H1 (cell line): ENCODE data around the gene PUSL1.

ENCODE experiments used
- CEBPB ChIP-seq: IDR thresholded peaks from 2 replicates; pipeline ENCODE4 v1.6.1; 2012; ENCODE audit warnings: low read depth, low read length
- CREB1 ChIP-seq: IDR thresholded peaks from 2 replicates; pipeline ENCODE4 v1.6.1; 2012; ENCODE audit warnings: inconsistent platforms
- EP300 ChIP-seq, 2 experiments: IDR thresholded peaks; 1 replicate in 1 of 2; 2 replicates in 1 of 2; pipeline ENCODE4 v1.6.1; 2011 to 2012; ENCODE audit warnings: low read depth in 2 of 2, low read length in 2 of 2, mild to moderate bottlenecking in 2 of 2, borderline replicate concordance in 1 of 2, inconsistent platforms in 1 of 2, moderate library complexity in 1 of 2
- EZH2 ChIP-seq: fragments of 200-600 bp; sonication (generic); IDR thresholded peaks from 2 replicates; pipeline ENCODE4 v1.7.1; 2012; ENCODE audit warnings: low read depth, mild to moderate bottlenecking, moderate library complexity, low read length, inconsistent platforms; ENCODE audit not compliant: severe bottlenecking
- GTF2F1 ChIP-seq: IDR thresholded peaks from 2 replicates; pipeline ENCODE4 v1.6.1; 2012; ENCODE audit warnings: low read depth, low read length, improper control_type of control experiment, borderline replicate concordance
- JUND ChIP-seq: IDR thresholded peaks from 2 replicates; pipeline ENCODE4 v1.6.1; 2011; ENCODE audit warnings: mild to moderate bottlenecking, improper control_type of control experiment, low read length
- KDM4A ChIP-seq: IDR thresholded peaks from one replicate; pipeline ENCODE4 v1.7.1; 2012; ENCODE audit warnings: low read depth, mild to moderate bottlenecking, moderate library complexity, low read length, inconsistent platforms; ENCODE audit not compliant: severe bottlenecking
- POLR2A ChIP-seq, 2 experiments: IDR thresholded peaks; 1 replicate in 1 of 2; 2 replicates in 1 of 2; pipeline ENCODE4 v1.6.1; 2011; ENCODE audit warnings: low read depth in 2 of 2, low read length in 2 of 2, mild to moderate bottlenecking in 2 of 2; ENCODE audit errors: control extremely low read depth in 1 of 2
- RAD21 ChIP-seq, 2 experiments: IDR thresholded peaks in 1 of 2; conservative IDR thresholded peaks in 1 of 2; 2 replicates each; pipeline ENCODE4 v1.6.1; 2011; ENCODE audit warnings: low read depth in 2 of 2, low read length in 2 of 2, improper control_type of control experiment in 1 of 2, inconsistent platforms in 1 of 2, mild to moderate bottlenecking in 1 of 2, moderate library complexity in 1 of 2
- RNF2 ChIP-seq: fragments of 200-900, 300-1000 bp; sonication (generic); IDR thresholded peaks from 2 replicates; pipeline ENCODE4 v1.7.1; 2016; ENCODE audit warnings: borderline replicate concordance, low read depth, mild to moderate bottlenecking, antibody characterized with exemption, low read length; ENCODE audit not compliant: poor library complexity, severe bottlenecking; ENCODE audit errors: missing control alignments
- TCF12 ChIP-seq: IDR thresholded peaks from 2 replicates; pipeline ENCODE4 v1.6.1; 2011; ENCODE audit warnings: low read depth, mild to moderate bottlenecking, low read length
- TF ChIP-seq, protein P1 (sequence below), 3 experiments: IDR thresholded peaks; 1 replicate in 2 of 3; 2 replicates in 1 of 3; pipeline versions ENCODE4 v1.5.1 to v1.6.1; 2011; ENCODE audit warnings: low read length in 3 of 3, mild to moderate bottlenecking in 3 of 3, inconsistent platforms in 2 of 3, low read depth in 1 of 3, moderate library complexity in 1 of 3; ENCODE audit not compliant: insufficient read depth in 1 of 3; ENCODE audit errors: control extremely low read depth in 1 of 3

DNA sequence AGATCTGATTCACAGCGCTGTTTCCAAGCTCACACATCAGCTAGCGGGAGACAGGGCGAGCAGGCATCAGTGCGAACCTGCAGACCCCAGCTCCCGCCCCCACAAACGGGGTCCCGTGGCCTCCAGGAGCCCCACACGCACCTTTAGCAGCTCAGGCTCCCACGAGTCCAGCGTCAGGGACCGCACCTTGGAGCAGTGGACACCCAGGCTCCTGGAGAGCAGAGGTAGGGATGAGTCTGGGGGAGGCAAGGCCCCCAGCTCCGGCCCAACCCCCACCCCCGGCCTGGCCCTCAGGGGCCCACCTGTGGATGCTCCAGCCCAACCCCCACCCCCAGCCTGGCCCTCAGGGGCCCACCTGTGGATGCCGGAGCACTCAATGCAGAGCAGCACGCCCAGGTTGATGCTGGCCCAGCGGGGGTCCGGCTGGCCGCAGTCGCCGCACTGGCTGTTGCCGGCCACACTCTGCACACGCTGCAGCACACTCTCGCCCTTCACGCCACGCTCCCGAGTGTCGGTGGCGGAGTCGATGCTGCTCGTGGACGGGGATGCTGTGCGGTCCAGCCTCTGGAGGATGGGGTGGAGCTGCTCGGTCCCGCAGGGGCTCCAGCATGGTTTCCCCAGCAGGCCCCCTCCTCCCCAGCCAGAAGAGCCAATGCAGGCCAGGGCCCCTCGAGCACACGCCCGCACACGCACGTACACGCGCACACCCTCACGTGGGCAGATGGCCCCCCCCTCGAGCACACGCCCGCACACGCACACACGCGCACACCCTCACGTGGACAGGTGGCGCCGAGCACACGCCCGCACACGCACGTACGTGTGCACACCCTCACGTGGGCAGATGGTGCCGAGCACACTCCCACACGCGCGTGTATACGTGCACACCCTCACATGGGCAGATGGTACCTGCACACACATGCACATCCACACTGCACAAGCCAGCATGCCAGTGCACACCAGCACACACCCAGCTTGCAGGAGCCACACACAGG is 12.0 kb upstream of the PUSL1 start:
- TF ChIP-seq RAD21 (IDR thresholded peaks at IDR 0.05 in 1 of 2, conservative IDR thresholded peaks at IDR 0.05 in 1 of 2; ENCODE audit: low read depth in 2 of 2, low read length in 2 of 2), result no peak
- TF ChIP-seq CEBPB, result no peak
- TF ChIP-seq EZH2, result no peak
- no peak for TF ChIP-seq GTF2F1
- TF ChIP-seq EP300 (IDR thresholded peaks at IDR 0.05; ENCODE audit: borderline replicate concordance in 1 of 2, low read depth in 2 of 2, low read length in 2 of 2), result no peak
- TF ChIP-seq KDM4A, result no peak
- TF ChIP-seq POLR2A (IDR thresholded peaks at IDR 0.05; ENCODE audit: control extremely low read depth in 1 of 2, low read depth in 2 of 2, low read length in 2 of 2), result no peak
- TF ChIP-seq, protein P1, sequence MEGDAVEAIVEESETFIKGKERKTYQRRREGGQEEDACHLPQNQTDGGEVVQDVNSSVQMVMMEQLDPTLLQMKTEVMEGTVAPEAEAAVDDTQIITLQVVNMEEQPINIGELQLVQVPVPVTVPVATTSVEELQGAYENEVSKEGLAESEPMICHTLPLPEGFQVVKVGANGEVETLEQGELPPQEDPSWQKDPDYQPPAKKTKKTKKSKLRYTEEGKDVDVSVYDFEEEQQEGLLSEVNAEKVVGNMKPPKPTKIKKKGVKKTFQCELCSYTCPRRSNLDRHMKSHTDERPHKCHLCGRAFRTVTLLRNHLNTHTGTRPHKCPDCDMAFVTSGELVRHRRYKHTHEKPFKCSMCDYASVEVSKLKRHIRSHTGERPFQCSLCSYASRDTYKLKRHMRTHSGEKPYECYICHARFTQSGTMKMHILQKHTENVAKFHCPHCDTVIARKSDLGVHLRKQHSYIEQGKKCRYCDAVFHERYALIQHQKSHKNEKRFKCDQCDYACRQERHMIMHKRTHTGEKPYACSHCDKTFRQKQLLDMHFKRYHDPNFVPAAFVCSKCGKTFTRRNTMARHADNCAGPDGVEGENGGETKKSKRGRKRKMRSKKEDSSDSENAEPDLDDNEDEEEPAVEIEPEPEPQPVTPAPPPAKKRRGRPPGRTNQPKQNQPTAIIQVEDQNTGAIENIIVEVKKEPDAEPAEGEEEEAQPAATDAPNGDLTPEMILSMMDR (IDR thresholded peaks at IDR 0.05; ENCODE audit: control extremely low read depth in 1 of 3, insufficient read depth in 1 of 3, low read depth in 1 of 3, low read length in 3 of 3), result no peak
- TF ChIP-seq TCF12, result no peak
- no peak for TF ChIP-seq CREB1
- no peak for TF ChIP-seq RNF2
- TF ChIP-seq JUND, result no peak
